HepG2 (cell line): ENCODE results near the gene DDHD1. TPM values are rescaled to one million over a fixed set of nuclear protein-coding genes. Genes with fewer than 3 reads are reported as not detected.

ENCODE experiments used
- ATAC-seq: fragments of 200-7000 bp; cut with Tn5 transposase; 3 replicates; pipeline ENCODE4 v1.9.1; 2020; ENCODE audit warnings: mild to moderate bottlenecking, moderate library complexity
- BruUV-seq: library from RNA; stranded (reverse); fragments of 400-500 nt; replicated peaks from 2 replicates; lab custom pipeline; 2021; lab: Mats Ljungman, UMichigan
- CTCF ChIA-PET: fragments of 300-600 bp; formaldehyde crosslinking; extraction: SDS; loops from one replicate; lab custom pipeline; 2021; ENCODE audit warnings: low total read pairs, inconsistent platforms, low intra/inter-chr PET ratio; lab: Yijun Ruan, JAX
- POLR2A ChIA-PET: fragments of 350-600 bp; sonication (Branson Sonifier 250); formaldehyde crosslinking; loops from one replicate; lab custom pipeline; 2020; ENCODE audit warnings: antibody characterized with exemption, inconsistent platforms; lab: Yijun Ruan, JAX
- DNase-seq: peaks from one replicate; pipeline ENCODE4 v3.0.0-alpha.2; 2015; ENCODE audit warnings: low spot score
- FAIRE-seq: peaks from 3 replicates; lab custom pipeline; 2011; peaks lifted over from hg19 to GRCh38; lab: Jason Lieb, UNC
- H2AFZ ChIP-seq: one replicate; pipeline ENCODE4 v1.6.1; 2011; ENCODE audit warnings: low read length, inconsistent platforms
- H3K27ac ChIP-seq: fragments of 300-600 bp; 3 replicates; pipeline ENCODE4 v1.8.0; 2011; ENCODE audit warnings: mixed run types, mild to moderate bottlenecking, mixed read lengths, low read length, inconsistent platforms; ENCODE audit not compliant: insufficient read depth; ENCODE audit errors: extremely low read length
- H3K27me3 ChIP-seq, 2 experiments: fragments of 200-600 bp in 1 of 2; 2 replicates in 1 of 2; 3 replicates in 1 of 2; pipeline versions ENCODE4 v1.6.0 to v1.8.0; 2011; ENCODE audit warnings: low read length in 2 of 2, mild to moderate bottlenecking in 2 of 2, moderate library complexity in 2 of 2, inconsistent platforms in 1 of 2; ENCODE audit not compliant: insufficient read depth in 2 of 2, control insufficient read depth in 1 of 2
- H3K36me3 ChIP-seq, 2 experiments: fragments of 200-600 bp in 1 of 2; replicated peaks in 1 of 2; 2 replicates in 1 of 2; 3 replicates in 1 of 2; pipeline versions ENCODE4 v1.5.1 to v1.8.0; 2011; ENCODE audit warnings: low read length in 2 of 2, inconsistent platforms in 1 of 2; ENCODE audit not compliant: insufficient read depth in 2 of 2, control insufficient read depth in 1 of 2
- H3K4me1 ChIP-seq: 2 replicates; pipeline ENCODE4 v1.5.1; 2012; ENCODE audit warnings: low read length, inconsistent platforms; ENCODE audit not compliant: insufficient read depth
- H3K4me2 ChIP-seq: 2 replicates; pipeline ENCODE4 v1.6.0; 2011; ENCODE audit warnings: low read depth, low read length, inconsistent platforms
- H3K4me3 ChIP-seq, 3 experiments: fragments of 200-600 bp in 1 of 3; sonication (generic), shearing (Covaris generic) in 1 of 3; replicated peaks in 1 of 3; 2 replicates each; pipeline ENCODE4 v1.5.1; 2011 to 2016; ENCODE audit warnings: low read length in 3 of 3, inconsistent platforms in 2 of 3, low read depth in 2 of 3, mild to moderate bottlenecking in 2 of 3, control low read depth in 1 of 3, mixed read lengths in 1 of 3; ENCODE audit not compliant: insufficient read depth in 1 of 3
- H3K79me2 ChIP-seq: one replicate; pipeline ENCODE4 v1.6.1; 2011; ENCODE audit warnings: low read length, inconsistent platforms; ENCODE audit not compliant: insufficient read depth
- H3K9ac ChIP-seq: 2 replicates; pipeline ENCODE4 v1.6.0; 2011; ENCODE audit warnings: mild to moderate bottlenecking, low read depth, low read length, inconsistent platforms; ENCODE audit not compliant: insufficient read depth
- H3K9me3 ChIP-seq: 2 replicates; pipeline ENCODE4 v1.5.1; 2012; ENCODE audit warnings: mild to moderate bottlenecking, low read length
- H4K20me1 ChIP-seq: 2 replicates; pipeline ENCODE4 v1.6.0; 2011; ENCODE audit warnings: inconsistent platforms, mild to moderate bottlenecking, low read length, moderate library complexity; ENCODE audit not compliant: insufficient read depth
- ATF3 ChIP-seq: sonication (generic); formaldehyde crosslinking; IDR thresholded peaks from 2 replicates; pipeline ENCODE4 v1.4.0; 2020; ENCODE audit warnings: missing genetic modification reagents
- CCAR2 ChIP-seq: fragments of 200-400 bp; formaldehyde crosslinking; optimal IDR thresholded peaks from 2 replicates; pipeline ENCODE3; 2018; ENCODE audit warnings: low read depth, mild to moderate bottlenecking, low read length, moderate library complexity
- MLXIP ChIP-seq: sonication (generic); formaldehyde crosslinking; IDR thresholded peaks from 2 replicates; pipeline ENCODE4 v1.9.0; 2021; ENCODE audit warnings: missing genetic modification reagents, borderline replicate concordance
- SMARCE1 ChIP-seq: fragments of 450-650 bp; IDR thresholded peaks from 2 replicates; pipeline ENCODE4 v1.6.1; 2017; ENCODE audit warnings: borderline replicate concordance
- SRY ChIP-seq: sonication (generic); formaldehyde crosslinking; IDR thresholded peaks from 2 replicates; pipeline ENCODE4 v1.8.0; 2022; ENCODE audit warnings: mild to moderate bottlenecking, missing genetic modification reagents
- ZNF510 ChIP-seq: sonication (generic); formaldehyde crosslinking; IDR thresholded peaks from 2 replicates; pipeline ENCODE4 v1.4.0; 2020; ENCODE audit warnings: low read depth, mild to moderate bottlenecking, missing genetic modification reagents
- ZNF577 ChIP-seq: sonication (generic); formaldehyde crosslinking; IDR thresholded peaks from 2 replicates; pipeline ENCODE4 v1.4.0; 2020; ENCODE audit warnings: mild to moderate bottlenecking, low read depth, missing genetic modification reagents, borderline replicate concordance
- ZNF761 ChIP-seq: sonication (generic); formaldehyde crosslinking; conservative IDR thresholded peaks from 2 replicates; pipeline ENCODE4 v1.4.0; 2020; ENCODE audit warnings: mild to moderate bottlenecking, missing genetic modification reagents
- ZSCAN20 ChIP-seq: sonication (generic); formaldehyde crosslinking; IDR thresholded peaks from 2 replicates; pipeline ENCODE4 v1.4.0; 2020; ENCODE audit warnings: missing genetic modification reagents, mild to moderate bottlenecking, borderline replicate concordance
- WGBS: methylation state at CpG from one replicate; pipeline ENCODE4 v1.1.6; 2017; ENCODE audit warnings: low lambda C conversion rate; 5-methylcytosine and 5-hydroxymethylcytosine counted together
- in situ Hi-C: cut with HindIII; loops from 2 replicates; pipeline ENCODE4 v1.10.0; 2017; ENCODE audit warnings: low pct_unique_long_range_greater_than_20kb; ENCODE audit not compliant: extremely low pct_ligation_motif_present
- intact Hi-C: fragments of 100-400 bp; cut with micrococcal nuclease; formaldehyde crosslinking; loops from one replicate; pipeline ENCODE4 v1.10.0; 2022; ENCODE audit not compliant: unreplicated experiment
- polyA plus RNA-seq, 8 experiments: library from polyadenylated mRNA; depleted of rRNA in 3 of 8; stranded (reverse) in 7 of 8; unstranded in 1 of 8; fragments of >200 nt; fragmentation: Illumina TruSeq in 4 of 8; extraction: Trizol in 4 of 8; gene quantifications; 2 replicates each; pipeline versions ENCODE4 v1.2.1 to v1.2.3, GENCODE V29; 2011 to 2016; ENCODE audit warnings: low read depth in 4 of 8, missing spikeins in 1 of 8, mixed read lengths in 1 of 8; ENCODE audit not compliant: insufficient read depth in 1 of 8
- total RNA-seq, 5 experiments: library from RNA; depleted of rRNA; stranded (reverse); fragments of >200 nt; fragmentation: Illumina TruSeq; extraction: Trizol; gene quantifications; 2 replicates each; pipeline ENCODE4 v1.2.3, GENCODE V29; 2016; ENCODE audit warnings: low read depth in 1 of 5

Gene DDHD1
- total and polyA plus RNA-seq, 2 of the 13 experiments (the other 11 are each of a cell fraction or from before 2014, with no cell fraction given): 4.6 to 8.3 TPM

- in situ Hi-C loops (no loop called here), intact Hi-C loops (no loop called here)
- no TSS peak for BruUV-seq
- Histone ChIP-seq H3K27me3 (no peaks in the 10 kb centered on the region), H3K79me2 (no peaks in the 10 kb centered on the region), H3K36me3 (no peaks in the 10 kb centered on the region), H3K4me1 (no peaks in the 10 kb centered on the region), H3K4me2 (no peak overlapping the region), H3K27ac (no peak overlapping the region), H4K20me1 (no peaks in the 10 kb centered on the region), H3K9ac (no peak overlapping the region), H3K9me3 (no peaks in the 10 kb centered on the region), H3K4me3 (no peak overlapping the region), H2AFZ (no peak overlapping the region)
- CTCF ChIA-PET: no interaction called here
- 78% methylated on average over 3 of the region's 3 CpGs for WGBS
- FAIRE-seq (no peak), DNase-seq (no peak), ATAC-seq (no peak)
- POLR2A ChIA-PET: no interaction called here
- no peak for TF ChIP-seq ZNF577
- TF ChIP-seq ZSCAN20 (CRISPR knock-in tag): no peak
- no peak for TF ChIP-seq SMARCE1
- TF ChIP-seq ATF3 (CRISPR knock-in tag): no peak
- TF ChIP-seq ZNF510 (CRISPR knock-in tag): no peak
- TF ChIP-seq ZNF761 (CRISPR knock-in tag): no peak
- no peak for TF ChIP-seq CCAR2
- no peak for TF ChIP-seq MLXIP (CRISPR knock-in tag)
- TF ChIP-seq SRY (CRISPR knock-in tag): no peak
Observed at GRCh38 chr14:53022593-53022992, 130.5 kb downstream of the DDHD1 start.
